ENCODE data around the gene SDCCAG8. TPM values are rescaled to one million over a fixed set of nuclear protein-coding genes. Genes with fewer than 3 reads are reported as not detected.

SDCCAG8 gene
- total and polyA plus RNA-seq, 2 of the 8 experiments (the other 6 are each of a cell fraction or from before 2014, with no cell fraction given): 15.6 to 21.0 TPM

- no peak for TF ChIP-seq CHD7 (IDR thresholded peaks at IDR 0.05; ENCODE audit: insufficient replicate concordance, low read length)
- no peak for TF ChIP-seq BRCA1 (IDR thresholded peaks at IDR 0.05; ENCODE audit: low read depth, low read length)
- TF ChIP-seq CTCF (IDR thresholded peaks at IDR 0.05; ENCODE audit: control extremely low read depth in 1 of 3, insufficient read depth in 1 of 3, low read depth in 1 of 3, low read length in 3 of 3): no peak
- TF ChIP-seq ASH2L (IDR thresholded peaks at IDR 0.05; ENCODE audit: low read length): no peak
- TF ChIP-seq YY1 (IDR thresholded peaks at IDR 0.05; ENCODE audit: low read depth, low read length): no peak
- no peak for TF ChIP-seq SP1 (IDR thresholded peaks at IDR 0.05; ENCODE audit: low read depth, low read length)
- no peak for TF ChIP-seq ATF2 (IDR thresholded peaks at IDR 0.05; ENCODE audit: low read length)
- TF ChIP-seq TCF12 (IDR thresholded peaks at IDR 0.05; ENCODE audit: low read depth, low read length): no peak
These were observed 16.6 kb downstream of the SDCCAG8 start (continued) for GRCh38 chr1:243272401-243272800.

All from H1 (cell line).